Measurements from ENCODE around the gene PPTC7. TPM values are rescaled to one million over a fixed set of nuclear protein-coding genes. Genes with fewer than 3 reads are reported as not detected.

Gene PPTC7
- total RNA-seq, 1 donor from 2014 or later = 13.3 TPM

Other genes with a start within 250 kb of the PPTC7 start
- gene ANAPC7, start 179.6 kb downstream of the PPTC7 start, total RNA-seq = 45.1 and 78.9 TPM in 2 replicates
- 232 and 246 TPM in 2 replicates for gene ARPC3, start 133.0 kb downstream of the PPTC7 start, total RNA-seq
- gene GPN3, start 115.1 kb downstream of the PPTC7 start, total RNA-seq = 19.7 and 37.7 TPM in 2 replicates
- 17.1 and 17.9 TPM in 2 replicates for gene FAM216A, start 114.5 kb downstream of the PPTC7 start, total RNA-seq
- gene VPS29, start 81.2 kb downstream of the PPTC7 start, total RNA-seq = 70.8 and 117 TPM in 2 replicates
- 0.25 and 0.40 TPM in 2 replicates for gene RAD9B, start 81.0 kb downstream of the PPTC7 start, total RNA-seq
- 8.7 and 12.1 TPM in 2 replicates for gene TCTN1, start 30.8 kb upstream of the PPTC7 start, total RNA-seq
- 2.2 and 4.6 TPM in 2 replicates for gene HVCN1, start 105.8 kb upstream of the PPTC7 start, total RNA-seq
- gene PPP1CC, start 159.6 kb upstream of the PPTC7 start, total RNA-seq = 156 and 186 TPM in 2 replicates